Activated CD4-positive, alpha-beta memory T cell treated with anti-CD3 and anti-CD28 coated beads, Interleukin-2, amount 10 ng/mL, durations not matched to agents 7 days and 5 days (primary cell): ENCODE measurements around the gene RAD51B. TPM values are rescaled to one million over a fixed set of nuclear protein-coding genes. Genes with fewer than 3 reads are reported as not detected.
"Not testable (repeated sequence)": the region's sequence is repeated elsewhere in the genome, so short reads cannot be mapped to it uniquely, and the experiment has no call there.

Experiments
- CTCF ChIA-PET: fragments of 350-600 bp; sonication (Branson Sonifier 250); formaldehyde crosslinking; loops from one replicate; lab custom pipeline; 2021; ENCODE audit warnings: antibody characterized with exemption, inconsistent platforms; lab: Charles Lee
- POLR2A ChIA-PET: fragments of 350-600 bp; sonication (Branson Sonifier 250); formaldehyde crosslinking; loops from one replicate; lab custom pipeline; 2021; ENCODE audit warnings: antibody characterized with exemption; lab: Charles Lee
- DNase-seq: peaks from one replicate; pipeline ENCODE4 v3.0.0-alpha.2; 2020
- H3K27ac Mint-ChIP-seq: one replicate; pipeline ENCODE4 v1.8.0; 2021; ENCODE audit warnings: mild to moderate bottlenecking, mixed read lengths
- H3K27me3 Mint-ChIP-seq: one replicate; pipeline ENCODE4 v1.8.0; 2021; ENCODE audit warnings: mixed read lengths
- H3K36me3 Mint-ChIP-seq: one replicate; pipeline ENCODE4 v1.8.0; 2021; ENCODE audit warnings: low read depth, mixed read lengths
- H3K4me1 Mint-ChIP-seq: one replicate; pipeline ENCODE4 v1.8.0; 2021; ENCODE audit warnings: mixed read lengths
- H3K4me3 Mint-ChIP-seq: one replicate; pipeline ENCODE4 v1.8.0; 2021; ENCODE audit warnings: mild to moderate bottlenecking, mixed read lengths
- H3K9me3 Mint-ChIP-seq: one replicate; pipeline ENCODE4 v1.8.0; 2021; ENCODE audit warnings: mixed read lengths
- total RNA-seq, 2 experiments: library from RNA; stranded (reverse); gene quantifications; one replicate each; pipeline ENCODE4 v1.2.3, GENCODE V29; 2021

The RAD51B gene
- total RNA-seq, 2 experiments from 2014 or later = 33.1 to 40.8 TPM

DNA sequence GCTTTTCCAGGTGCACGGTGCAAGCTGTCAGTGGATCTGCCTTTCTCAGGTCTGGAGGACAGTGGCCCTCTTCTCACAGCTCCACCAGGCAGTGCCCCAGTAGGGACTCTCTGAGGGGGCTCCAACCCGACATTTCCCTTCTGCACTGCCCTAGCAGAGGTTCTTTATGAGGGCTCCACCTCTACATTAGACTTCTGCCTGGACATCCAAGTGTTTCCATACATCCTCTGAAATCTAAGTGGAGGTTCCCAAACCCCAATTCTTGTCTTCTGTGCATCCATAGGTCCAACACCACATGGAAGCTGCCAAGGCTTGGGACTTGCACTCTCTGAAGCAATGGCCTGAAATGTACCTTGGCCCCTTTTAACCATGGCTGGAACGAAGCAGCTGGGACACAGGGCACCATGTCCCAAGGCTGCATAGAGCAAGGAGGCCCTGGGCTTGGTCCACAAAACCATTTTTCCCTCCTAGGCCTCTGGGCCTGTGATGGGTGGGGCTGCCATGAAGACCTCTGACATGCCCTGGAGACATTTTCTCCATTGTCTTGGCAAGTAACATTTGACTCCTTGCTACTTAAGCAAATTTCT is 282.2 kb downstream of the RAD51B start:
- CTCF ChIA-PET, POLR2A ChIA-PET, H3K4me1 Mint-ChIP-seq, DNase-seq, H3K27me3 Mint-ChIP-seq, H3K4me3 Mint-ChIP-seq, H3K27ac Mint-ChIP-seq: not testable (repeated sequence)
- Mint-ChIP-seq H3K36me3 (peaks cover 31% of the 10 kb centered on the region), H3K9me3 (peaks cover 42% of the 10 kb centered on the region)

DNA sequence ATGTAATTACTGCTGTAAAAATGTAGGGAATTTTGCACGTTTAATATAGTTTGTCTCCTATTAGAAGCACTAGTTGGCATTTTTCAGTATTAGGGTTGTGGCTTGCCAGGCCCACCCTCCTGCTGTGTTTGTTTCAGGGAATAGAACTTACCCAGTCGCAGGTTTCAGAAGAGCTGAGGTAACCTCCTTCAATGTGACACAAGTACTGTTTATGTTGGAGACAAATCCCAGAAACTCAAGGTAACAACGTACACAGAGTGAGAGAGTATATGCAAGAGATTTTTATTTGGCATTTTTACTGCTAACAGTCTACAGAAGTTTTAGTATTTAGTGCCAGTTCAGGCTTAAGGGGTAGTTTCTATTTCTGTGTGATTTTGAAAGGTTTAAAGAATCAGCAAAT is 284.3 kb downstream of the RAD51B start:
- H3K4me1 Mint-ChIP-seq = no peaks in the 10 kb centered on the region
- no peak for DNase-seq
- H3K27me3 Mint-ChIP-seq = no peaks in the 10 kb centered on the region
- peaks cover 24% of the 10 kb centered on the region for H3K36me3 Mint-ChIP-seq
- ChIA-PET CTCF (no interaction called here), POLR2A (no interaction called here)
- H3K27ac Mint-ChIP-seq = no peak overlapping the region
- H3K4me3 Mint-ChIP-seq = no peak overlapping the region
- H3K9me3 Mint-ChIP-seq = peaks cover 33% of the 10 kb centered on the region

DNA sequence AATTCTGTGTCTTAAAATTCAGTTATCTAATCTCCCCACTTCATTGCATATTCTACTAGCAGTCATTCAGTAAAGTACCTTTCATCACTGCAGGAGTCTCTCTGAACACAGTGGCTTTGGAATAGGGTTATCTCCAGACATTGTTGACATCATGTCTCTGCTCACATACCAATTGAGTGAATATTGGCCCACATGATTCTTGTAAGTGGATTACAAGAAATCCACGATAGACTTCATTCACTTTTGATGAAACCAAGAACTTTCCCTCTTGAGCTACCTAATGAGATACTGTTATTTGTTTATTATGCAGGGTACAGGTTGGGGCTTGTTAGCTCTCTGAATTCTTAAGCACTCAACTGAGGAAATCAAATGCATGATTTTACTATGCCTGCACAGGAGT is 284.9 kb downstream of the RAD51B start:
- no peak for DNase-seq
- Mint-ChIP-seq H3K27me3 (no peaks in the 10 kb centered on the region), H3K36me3 (peaks cover 21% of the 10 kb centered on the region), H3K9me3 (peaks cover 33% of the 10 kb centered on the region), H3K4me1 (no peaks in the 10 kb centered on the region), H3K27ac (no peak overlapping the region), H3K4me3 (no peak overlapping the region)
- CTCF ChIA-PET = no interaction called here
- POLR2A ChIA-PET = no interaction called here

DNA sequence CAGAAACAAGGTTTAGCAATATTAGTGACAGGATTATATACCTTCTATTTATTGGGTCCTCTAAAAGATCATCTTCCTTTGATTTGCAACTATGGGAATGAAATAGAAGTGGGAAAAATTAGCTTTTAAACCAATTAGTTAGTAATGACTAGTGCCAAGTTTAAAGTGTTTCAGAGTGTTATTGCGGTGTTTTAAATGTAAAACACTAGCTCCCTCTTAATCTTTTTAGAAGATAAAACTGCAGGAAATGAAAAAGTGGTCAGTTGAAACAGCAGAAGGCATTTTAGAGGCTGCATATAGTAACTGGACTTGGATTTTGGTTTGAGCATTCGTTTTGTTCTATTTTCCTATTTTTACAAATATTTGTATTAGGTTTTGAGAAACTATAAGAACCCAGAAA is 286.2 kb downstream of the RAD51B start:
- Mint-ChIP-seq H3K27ac (no peak overlapping the region), H3K36me3 (peaks cover 12% of the 10 kb centered on the region), H3K9me3 (peaks cover 25% of the 10 kb centered on the region), H3K27me3 (no peaks in the 10 kb centered on the region), H3K4me3 (no peak overlapping the region), H3K4me1 (no peaks in the 10 kb centered on the region)
- CTCF ChIA-PET = no interaction called here
- POLR2A ChIA-PET = no interaction called here
- no peak for DNase-seq

GRCh38 chr14:68106456-68106855 is 286.9 kb downstream of the RAD51B start:
- Mint-ChIP-seq H3K9me3 (peaks cover 18% of the 10 kb centered on the region), H3K4me1 (peaks cover 1% of the 10 kb centered on the region), H3K4me3 (no peak overlapping the region), H3K27me3 (no peaks in the 10 kb centered on the region), H3K27ac (no peak overlapping the region), H3K36me3 (peaks cover 8% of the 10 kb centered on the region)
- DNase-seq = no peak
- CTCF ChIA-PET = no interaction called here
- POLR2A ChIA-PET = no interaction called here

- Mint-ChIP-seq H3K4me1 (peaks cover 1% of the 10 kb centered on the region), H3K27me3 (no peaks in the 10 kb centered on the region), H3K36me3 (peaks cover 6% of the 10 kb centered on the region), H3K4me3 (no peak overlapping the region), H3K27ac (no peak overlapping the region), H3K9me3 (peaks cover 16% of the 10 kb centered on the region)
- no peak for DNase-seq
- ChIA-PET CTCF (no interaction called here), POLR2A (no interaction called here)
Observed at GRCh38 chr14:68106905-68107304, 287.3 kb downstream of the RAD51B start.

- H3K27ac Mint-ChIP-seq = no peak overlapping the region
- POLR2A ChIA-PET = no interaction called here
- no peaks in the 10 kb centered on the region for H3K27me3 Mint-ChIP-seq
Observed at GRCh38 chr14:68109132-68109900, 289.7 kb downstream of the RAD51B start.

GRCh38 chr14:68111097-68111852 is 291.7 kb downstream of the RAD51B start:
- POLR2A ChIA-PET = no interaction called here
- no peaks in the 10 kb centered on the region for H3K9me3 Mint-ChIP-seq
- CTCF ChIA-PET = no interaction called here
- H3K4me1 Mint-ChIP-seq = peaks cover 1% of the 10 kb centered on the region
- H3K27me3 Mint-ChIP-seq = no peaks in the 10 kb centered on the region
- no peak for DNase-seq
- no peaks in the 10 kb centered on the region for H3K36me3 Mint-ChIP-seq
- no peak overlapping the region for H3K27ac Mint-ChIP-seq
- H3K4me3 Mint-ChIP-seq = no peak overlapping the region

More at GRCh38 chr14:68109132-68109900, 289.7 kb downstream of the RAD51B start:
- Mint-ChIP-seq H3K36me3 (no peaks in the 10 kb centered on the region), H3K4me3 (no peak overlapping the region), H3K9me3 (peaks cover 2% of the 10 kb centered on the region), H3K4me1 (peaks cover 1% of the 10 kb centered on the region)
- DNase-seq = no peak
- CTCF ChIA-PET = no interaction called here

DNA sequence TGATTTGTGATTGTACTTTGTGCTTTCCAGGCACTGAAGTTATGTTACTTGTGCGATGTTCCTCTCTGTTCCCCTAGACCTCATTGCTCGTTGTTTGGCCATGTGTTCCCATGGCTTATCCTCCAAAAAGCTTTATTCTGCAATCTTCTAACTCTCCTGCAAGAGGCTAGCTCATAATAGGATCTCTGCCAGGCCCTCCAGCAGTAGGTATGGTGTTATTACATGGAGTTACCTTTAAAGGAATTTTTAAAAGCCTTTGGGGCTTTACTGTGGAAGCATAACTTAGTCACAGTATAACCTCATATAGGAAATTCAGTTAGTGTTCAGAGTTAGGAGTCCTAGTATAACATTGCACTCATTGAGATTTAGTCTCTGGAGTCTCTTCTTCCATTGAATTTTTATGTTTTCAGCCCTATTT is 292.3 kb downstream of the RAD51B start:
- Mint-ChIP-seq H3K4me1 (peaks cover 1% of the 10 kb centered on the region), H3K27ac (no peak overlapping the region), H3K27me3 (no peaks in the 10 kb centered on the region), H3K36me3 (no peaks in the 10 kb centered on the region), H3K9me3 (no peaks in the 10 kb centered on the region), H3K4me3 (no peak overlapping the region)
- ChIA-PET POLR2A (no interaction called here), CTCF (no interaction called here)
- no peak for DNase-seq

- H3K4me1 Mint-ChIP-seq = peaks cover 1% of the 10 kb centered on the region
- H3K36me3 Mint-ChIP-seq = no peaks in the 10 kb centered on the region
- H3K27me3 Mint-ChIP-seq = no peaks in the 10 kb centered on the region
- DNase-seq = no peak
- POLR2A ChIA-PET = no interaction called here
- no peak overlapping the region for H3K27ac Mint-ChIP-seq
- no peaks in the 10 kb centered on the region for H3K9me3 Mint-ChIP-seq
- CTCF ChIA-PET = no interaction called here
- H3K4me3 Mint-ChIP-seq = no peak overlapping the region
Observed at GRCh38 chr14:68112442-68112841, 292.9 kb downstream of the RAD51B start.

DNA sequence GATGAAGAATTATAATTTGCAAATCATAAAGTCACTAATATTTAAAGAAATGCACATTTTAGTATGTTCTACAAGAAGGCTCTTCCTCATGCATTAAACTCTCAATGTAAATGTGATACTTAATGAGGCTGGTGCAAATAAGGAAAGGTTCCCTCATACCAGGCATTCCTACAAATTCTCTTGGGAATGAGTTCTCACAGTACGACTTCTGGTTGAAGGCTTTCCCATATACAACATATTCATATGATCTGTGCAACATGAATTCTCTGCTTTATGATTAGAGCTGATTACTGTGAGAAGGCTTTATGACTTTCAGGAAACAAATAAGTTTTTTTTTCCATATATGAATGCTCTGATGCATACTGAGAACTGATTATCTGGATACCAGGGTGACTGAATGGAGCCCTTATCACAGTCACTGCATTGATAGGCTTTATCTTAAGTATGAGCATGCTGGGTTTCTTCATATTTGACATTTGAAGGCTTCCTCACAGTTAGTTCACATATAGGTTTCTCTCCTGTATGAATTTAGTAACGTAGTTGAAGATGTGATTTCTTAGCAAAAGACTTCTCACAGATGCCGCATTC is 293.9 kb downstream of the RAD51B start:
- Mint-ChIP-seq H3K9me3 (no peaks in the 10 kb centered on the region), H3K27me3 (no peaks in the 10 kb centered on the region), H3K27ac (no peak overlapping the region), H3K4me1 (peaks cover 1% of the 10 kb centered on the region), H3K4me3 (no peak overlapping the region), H3K36me3 (no peaks in the 10 kb centered on the region)
- ChIA-PET POLR2A (no interaction called here), CTCF (no interaction called here)
- no peak for DNase-seq

- DNase-seq, H3K27ac Mint-ChIP-seq, H3K4me1 Mint-ChIP-seq, H3K9me3 Mint-ChIP-seq, H3K4me3 Mint-ChIP-seq, CTCF ChIA-PET, H3K36me3 Mint-ChIP-seq, H3K27me3 Mint-ChIP-seq: not testable (repeated sequence)
- POLR2A ChIA-PET = interaction anchor here (0.6 kb wide), 1 partner anchor 673 kb away, joined by 3 read pairs; no protein-coding TSS in a partner anchor
Observed at GRCh38 chr14:68115952-68116351, 296.4 kb downstream of the RAD51B start.

GRCh38 chr14:68122651-68123050 is 303.1 kb downstream of the RAD51B start:
- POLR2A ChIA-PET = no interaction called here
- no peaks in the 10 kb centered on the region for H3K27me3 Mint-ChIP-seq
- H3K9me3 Mint-ChIP-seq = peaks cover 3% of the 10 kb centered on the region
- no peak for DNase-seq
- CTCF ChIA-PET = no interaction called here
- no peak overlapping the region for H3K27ac Mint-ChIP-seq
- peaks cover 2% of the 10 kb centered on the region for H3K36me3 Mint-ChIP-seq
- no peak overlapping the region for H3K4me3 Mint-ChIP-seq
- H3K4me1 Mint-ChIP-seq = no peaks in the 10 kb centered on the region
